ENCODE measurements around the gene NSG1.

- TF ChIP-seq POLR2A (IDR thresholded peaks at IDR 0.05; ENCODE audit: low read depth): no peak
- TF ChIP-seq CTCF (IDR thresholded peaks at IDR 0.05): no peak
- no peak for TF ChIP-seq EP300 (IDR thresholded peaks at IDR 0.05)
Observed at GRCh38 chr4:4397441-4397819, 10.5 kb downstream of the NSG1 start.
